GF-D8 (cell line): ENCODE results near the gene DCAF17.
A peak's percentile ranks its signal among the peaks of the same experiment; 100 is the strongest.
"Not testable (repeated sequence)": the region's sequence is repeated elsewhere in the genome, so short reads cannot be mapped to it uniquely, and the experiment has no call there.

Experiments used
- DNase-seq: peaks from one replicate; lab custom pipeline; 2025; lab: John Stamatoyannopoulos, UW

The DCAF17 gene

GRCh38 chr2:171514908-171515582 is 81.0 kb downstream of the DCAF17 start:
- DNase-seq = no peak

- no peak for DNase-seq
Measured at GRCh38 chr2:171515672-171516298, 81.8 kb downstream of the DCAF17 start.

DNA sequence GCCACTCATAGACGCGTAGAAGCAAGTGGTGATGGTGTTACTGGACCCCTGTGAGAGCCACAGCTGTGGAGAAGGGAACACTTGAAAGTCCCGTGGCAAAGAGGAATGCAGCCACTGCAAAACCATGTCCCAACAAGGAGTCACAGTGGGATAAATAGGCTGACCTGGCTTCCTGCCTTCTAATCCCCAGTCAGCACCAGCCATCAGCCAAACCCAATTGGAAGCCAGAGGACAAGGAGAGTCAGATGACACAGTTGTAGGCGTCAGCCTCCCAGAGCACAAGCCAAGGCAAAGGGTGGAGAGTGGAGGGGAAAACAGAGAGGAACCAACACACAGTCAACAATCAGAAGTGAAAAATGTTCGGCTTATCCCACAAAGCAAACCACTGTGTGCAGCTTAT is 82.8 kb downstream of the DCAF17 start:
- no peak for DNase-seq

- DNase-seq = no peak
Measured at GRCh38 chr2:171520471-171520870, 86.4 kb downstream of the DCAF17 start.

GRCh38 chr2:171521361-171522051 is 87.5 kb downstream of the DCAF17 start:
- DNase-seq = no peak

- peak; percentile 74 for DNase-seq
Measured at GRCh38 chr2:171522052-171522787, 88.2 kb downstream of the DCAF17 start, which contains the start of gene CYBRD1. CYBRD1 (plus strand) TSS chr2:171522474; CDS start chr2:171522546, 72 bp downstream.

- no peak for DNase-seq
Measured at GRCh38 chr2:171522788-171523087, 88.7 kb downstream of the DCAF17 start.

GRCh38 chr2:171523088-171524017 is 89.3 kb downstream of the DCAF17 start:
- DNase-seq = peak; percentile 80

DNA sequence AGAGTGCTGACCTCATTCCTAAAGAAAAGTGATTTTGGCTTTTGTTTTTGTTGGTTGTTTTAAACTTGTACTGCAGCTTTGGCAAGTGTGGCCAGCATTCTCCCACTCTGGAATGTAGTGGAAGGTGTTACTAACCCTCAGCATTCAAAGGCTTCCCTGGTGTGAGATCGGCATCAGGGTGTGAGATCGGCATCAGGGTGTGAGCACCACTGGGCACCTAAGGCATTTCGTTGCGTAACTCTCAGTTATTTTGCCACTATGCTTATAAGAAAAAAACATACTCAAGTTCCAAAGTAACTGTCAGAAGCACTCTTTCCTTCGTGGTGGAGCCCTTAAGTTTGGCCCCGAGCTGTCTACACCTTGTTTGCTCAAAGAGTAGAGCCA is 90.0 kb downstream of the DCAF17 start:
- DNase-seq = no peak

DNA sequence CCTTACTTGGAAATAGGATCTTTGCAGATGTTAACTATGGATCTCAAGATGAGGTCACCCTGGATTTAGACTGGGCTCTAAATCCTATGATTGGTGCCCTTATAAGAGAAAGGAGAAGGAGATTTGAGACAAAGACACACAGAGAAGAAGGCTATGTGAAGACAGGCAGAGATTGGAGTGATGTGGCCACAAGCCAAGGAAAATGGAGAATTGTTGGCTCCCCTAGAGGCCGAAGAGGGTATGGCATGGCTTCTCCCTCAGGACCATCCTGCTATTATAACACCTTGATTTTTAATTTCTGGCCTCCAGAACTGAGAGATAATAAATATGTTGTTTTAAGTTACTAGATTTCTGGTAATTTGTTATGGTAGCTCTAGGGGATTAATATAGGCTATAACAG is 95.9 kb downstream of the DCAF17 start:
- no peak for DNase-seq

GRCh38 chr2:171530378-171530777 is 96.4 kb downstream of the DCAF17 start:
- no peak for DNase-seq

GRCh38 chr2:171530859-171531258 is 96.8 kb downstream of the DCAF17 start:
- DNase-seq = not testable (repeated sequence)

DNA sequence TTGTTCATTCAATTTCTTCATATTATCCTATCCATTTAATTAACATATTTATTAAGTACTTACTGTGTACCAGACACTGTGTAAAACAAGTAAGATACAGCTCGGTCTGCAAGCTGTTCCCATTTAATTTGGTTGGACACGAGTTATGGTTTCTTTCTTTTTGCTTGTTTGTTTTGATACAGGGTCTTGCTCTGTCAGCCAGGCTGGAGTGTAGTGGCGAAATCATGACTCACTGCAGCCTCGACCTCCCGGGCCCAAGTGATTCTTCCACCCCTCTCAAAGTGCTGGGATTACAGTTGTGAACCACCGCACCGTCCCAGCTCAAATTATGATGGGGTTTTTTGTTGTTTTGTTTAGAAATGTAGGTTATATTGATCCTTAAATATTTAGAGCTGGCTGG is 97.3 kb downstream of the DCAF17 start:
- no peak for DNase-seq

- no peak for DNase-seq
Measured at GRCh38 chr2:171531836-171532450, 97.9 kb downstream of the DCAF17 start.

DNA sequence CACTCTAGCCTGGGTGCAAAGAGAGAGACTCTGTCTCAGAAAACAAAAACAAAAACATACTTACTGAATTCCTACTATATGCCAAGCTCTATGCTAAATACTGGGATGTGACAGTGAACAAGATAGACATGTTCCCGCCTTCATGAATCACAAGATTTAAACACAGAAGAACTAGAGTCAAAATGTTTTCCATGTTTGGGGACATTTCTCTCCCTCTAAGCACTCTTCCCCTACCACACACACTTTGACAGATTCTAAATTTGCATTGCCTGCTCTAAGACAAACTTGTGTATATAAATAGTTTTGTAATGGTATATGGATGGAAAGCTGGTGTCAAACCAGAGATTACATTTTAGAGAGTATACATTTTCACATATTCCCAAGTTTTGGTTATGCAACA is 99.3 kb downstream of the DCAF17 start:
- no peak for DNase-seq
